ENCODE data around the gene GIPC2.
"Not testable (repeated sequence)": the region's sequence is repeated elsewhere in the genome, so short reads cannot be mapped to it uniquely, and the experiment has no call there.

Gene GIPC2

GRCh38 chr1:78101051-78101450, 55.3 kb downstream of the GIPC2 start:
- DNase-seq: no peak

DNA sequence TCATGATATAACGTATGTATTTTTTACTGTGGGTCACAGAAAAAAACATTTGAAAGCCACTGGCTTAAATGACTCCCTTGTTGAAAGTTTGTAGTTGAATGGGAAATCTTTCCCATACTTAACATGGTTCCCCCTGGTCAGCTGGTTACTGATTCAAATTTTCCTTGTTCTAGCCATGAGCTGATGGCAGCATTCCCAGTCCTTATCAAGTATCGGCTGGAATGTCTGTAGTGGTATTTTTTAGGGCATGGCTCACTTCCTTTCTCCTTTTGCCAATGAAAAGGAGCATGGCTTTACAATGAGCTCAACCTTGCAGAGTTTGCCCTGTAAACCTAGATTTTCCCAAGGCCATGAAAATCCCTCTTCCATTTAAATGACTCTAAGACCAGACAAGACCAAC, 55.7 kb downstream of the GIPC2 start:
- no peak for DNase-seq

GRCh38 chr1:78102082-78102481, 56.3 kb downstream of the GIPC2 start:
- DNase-seq: no peak

GRCh38 chr1:78102916-78103315, 57.1 kb downstream of the GIPC2 start:
- DNase-seq: no peak

- DNase-seq: no peak
Observed at GRCh38 chr1:78104322-78104721, 58.6 kb downstream of the GIPC2 start.

DNA sequence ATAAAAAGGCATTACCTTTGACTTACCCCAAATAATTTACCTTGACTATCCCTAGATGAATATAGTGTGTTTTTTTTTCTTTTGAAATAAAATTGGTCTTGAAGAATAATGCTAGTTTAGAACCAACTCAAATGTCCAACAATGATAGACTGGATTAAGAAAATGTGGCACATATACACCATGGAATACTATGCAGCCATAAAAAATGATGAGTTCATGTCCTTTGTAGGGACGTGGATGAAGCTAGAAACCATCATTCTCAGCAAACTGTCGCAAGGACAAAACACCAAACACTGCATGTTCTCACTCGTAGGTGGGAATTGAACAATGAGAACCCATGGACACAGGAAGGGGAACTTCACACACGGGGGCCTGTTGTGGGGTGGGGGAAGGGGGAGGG, 63.9 kb downstream of the GIPC2 start:
- DNase-seq: not testable (repeated sequence)

- no peak for DNase-seq
Observed at GRCh38 chr1:78113156-78113916, 67.6 kb downstream of the GIPC2 start.

DNA sequence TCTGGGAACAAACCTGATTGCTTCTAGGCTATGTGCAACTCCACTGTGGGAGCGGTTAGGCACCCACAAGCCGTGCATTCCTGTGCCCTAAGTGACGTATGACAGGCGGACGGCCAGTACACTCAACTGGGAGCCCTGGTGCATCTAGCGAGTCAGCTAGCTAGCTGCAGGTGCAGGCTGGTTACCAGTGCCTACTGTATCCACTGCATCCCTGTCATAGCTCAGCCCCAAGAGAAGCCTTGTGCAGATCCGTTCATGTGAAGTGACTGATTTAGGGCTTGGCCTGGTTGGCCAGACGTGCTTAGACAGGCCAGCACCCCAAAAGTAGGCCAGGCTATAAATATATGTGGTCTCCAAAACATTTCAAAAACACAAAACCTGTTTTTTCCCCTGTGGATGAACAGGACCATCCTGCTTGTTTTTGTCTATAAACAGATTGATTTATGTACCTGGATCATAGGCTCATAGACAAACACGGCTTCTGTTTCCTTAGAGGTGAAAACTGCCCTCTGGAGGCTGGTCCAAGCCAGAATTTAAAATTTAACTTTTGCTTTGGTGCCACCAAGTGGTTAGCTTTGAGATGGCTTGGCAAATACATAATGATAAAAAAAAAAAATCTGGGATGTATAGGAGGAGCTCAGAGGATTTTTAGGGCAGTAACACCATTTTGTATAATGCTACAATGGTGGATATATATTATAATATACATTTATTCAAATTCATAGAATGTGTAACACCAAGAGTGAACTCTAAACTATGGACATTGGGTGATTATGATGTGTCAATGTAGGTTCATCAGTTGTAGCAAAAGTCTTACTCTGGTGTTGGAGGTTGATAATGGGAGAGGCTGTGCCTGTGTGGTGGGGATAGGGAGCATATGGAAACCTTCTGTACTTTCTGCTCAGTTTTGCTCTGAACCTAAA, 68.5 kb downstream of the GIPC2 start:
- DNase-seq: peak; percentile 63

DNA sequence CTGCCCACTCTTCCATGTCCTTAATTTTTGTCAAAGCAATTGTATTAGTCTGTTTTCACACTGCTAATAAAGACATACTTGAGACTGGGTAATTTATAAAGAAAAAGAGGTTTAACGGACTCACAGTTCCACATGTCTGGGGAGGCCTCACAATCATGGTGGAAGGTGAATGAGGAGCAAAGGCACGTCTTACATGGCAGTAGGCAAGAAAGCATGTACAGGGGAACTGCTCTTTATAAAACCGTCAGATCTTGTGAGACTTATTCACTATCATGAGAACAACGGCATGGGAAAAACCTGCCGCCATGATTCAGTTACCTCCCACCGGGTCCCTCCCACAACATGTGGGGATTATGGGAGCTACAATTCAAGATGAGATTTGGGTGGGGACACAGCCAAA, 74.7 kb downstream of the GIPC2 start:
- DNase-seq: not testable (repeated sequence)

- DNase-seq: no peak
Observed at GRCh38 chr1:78121710-78122109, 75.9 kb downstream of the GIPC2 start.

- no peak for DNase-seq
Observed at GRCh38 chr1:78122389-78122788, 76.6 kb downstream of the GIPC2 start.

- no peak for DNase-seq
Observed at GRCh38 chr1:78126506-78126905, 80.7 kb downstream of the GIPC2 start.

GRCh38 chr1:78132174-78132947, 86.6 kb downstream of the GIPC2 start:
- DNase-seq: no peak

GRCh38 chr1:78132948-78133322, 87.2 kb downstream of the GIPC2 start:
- DNase-seq: no peak

GRCh38 chr1:78136680-78137079, 90.9 kb downstream of the GIPC2 start:
- DNase-seq: no peak

DNA sequence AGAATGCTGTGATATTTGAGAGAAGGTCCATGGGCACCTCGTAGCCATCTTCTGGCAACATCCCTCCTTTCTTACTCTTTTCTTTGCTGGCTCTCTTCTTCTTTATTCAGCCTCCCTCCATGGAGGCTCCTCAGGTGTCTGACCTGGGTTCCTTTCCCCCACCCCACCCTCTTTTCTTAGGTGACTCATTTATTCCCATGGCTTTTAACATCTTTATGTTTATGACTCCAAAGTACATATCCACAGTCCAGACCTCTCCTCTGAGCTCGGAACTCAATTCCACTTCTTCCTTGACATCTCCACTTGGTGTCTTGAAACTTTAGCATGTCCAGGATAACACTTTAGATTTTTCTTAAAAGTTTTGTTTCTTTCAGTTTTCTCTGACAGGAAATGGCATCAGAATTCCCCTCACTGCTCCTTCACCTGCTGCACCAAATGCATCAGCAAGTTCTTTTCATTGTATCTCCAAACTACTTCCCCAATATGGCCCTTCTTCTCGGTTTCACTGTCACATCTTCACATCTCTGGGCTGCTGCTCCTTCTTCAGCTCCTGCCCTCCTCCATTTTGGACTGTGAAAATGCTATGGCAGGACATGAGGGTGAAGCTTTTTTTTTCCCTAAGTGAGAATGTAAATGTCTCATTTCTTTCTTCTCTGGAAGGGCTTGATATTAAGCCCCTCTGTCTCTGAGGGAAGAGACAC, 95.9 kb downstream of the GIPC2 start:
- DNase-seq: no peak

- DNase-seq: no peak
Observed at GRCh38 chr1:78142736-78143135, 97.0 kb downstream of the GIPC2 start.

DNA sequence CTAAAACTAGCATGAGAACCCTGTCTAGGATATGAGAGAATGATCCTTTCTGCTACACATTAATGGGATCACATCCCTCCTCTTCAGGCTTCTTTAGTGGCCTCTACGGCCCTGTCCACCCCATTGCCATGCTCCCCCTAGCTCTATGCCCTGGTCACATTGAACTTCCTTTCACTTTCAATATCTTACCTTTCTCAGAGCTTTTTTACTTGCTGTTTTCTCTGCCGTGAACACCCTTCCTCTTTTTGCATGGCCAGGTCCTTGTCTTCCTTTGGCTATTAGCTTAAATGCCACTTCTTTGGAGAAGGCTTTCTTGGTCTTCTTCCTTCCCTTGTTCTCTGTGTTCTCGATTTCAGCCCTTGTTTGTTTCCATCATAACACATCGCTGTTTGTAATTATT, 97.4 kb downstream of the GIPC2 start:
- DNase-seq: no peak

DNA sequence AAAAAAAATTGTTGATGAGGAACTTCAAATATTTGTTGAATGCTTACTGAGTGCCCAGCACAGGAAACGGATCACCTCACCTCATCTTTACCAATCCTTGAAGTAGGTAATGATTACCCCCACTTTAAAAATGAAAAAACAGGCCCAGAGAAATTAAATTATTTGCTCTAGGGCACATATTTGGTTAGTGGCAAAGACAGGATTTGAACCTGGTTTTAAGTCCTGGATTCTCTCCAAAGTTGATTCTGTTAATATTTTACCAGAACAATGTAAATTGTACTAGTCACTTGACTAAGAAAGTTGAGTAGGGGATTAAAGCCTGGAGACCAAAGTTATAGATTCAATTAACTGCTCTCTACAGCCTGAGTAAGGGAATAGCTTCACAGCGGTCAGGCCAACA, 97.9 kb downstream of the GIPC2 start:
- DNase-seq: no peak

- DNase-seq: peak; percentile 48
Observed at GRCh38 chr1:78145105-78145580, 99.4 kb downstream of the GIPC2 start.

GRCh38 chr1:78146205-78146771, 100.5 kb downstream of the GIPC2 start:
- no peak for DNase-seq

DNA sequence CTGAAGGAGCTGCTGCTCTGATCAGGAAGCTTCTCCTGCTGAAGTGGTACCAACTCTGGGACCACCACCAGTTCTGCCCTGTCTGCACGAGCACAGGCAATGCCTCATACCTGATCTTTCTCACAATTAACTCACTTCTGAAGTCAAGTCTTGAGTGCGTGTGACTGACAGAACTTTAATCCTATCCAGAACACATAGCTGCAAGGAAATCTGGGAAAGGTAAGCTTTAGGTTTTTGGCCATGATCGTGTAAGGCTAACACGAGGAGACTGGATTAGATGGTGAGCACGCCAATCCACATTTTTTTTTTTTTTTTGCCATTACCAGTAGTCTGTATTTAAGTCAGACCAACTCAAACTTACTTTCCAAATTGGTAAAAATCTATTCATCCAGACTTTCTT, 101.3 kb downstream of the GIPC2 start:
- DNase-seq: no peak

Measured in NCI-H146 (cell line).